ENCODE results near the gene PCYT1A.
"Not testable (repeated sequence)": the region's sequence is repeated elsewhere in the genome, so short reads cannot be mapped to it uniquely, and the experiment has no call there.

The PCYT1A gene

DNA sequence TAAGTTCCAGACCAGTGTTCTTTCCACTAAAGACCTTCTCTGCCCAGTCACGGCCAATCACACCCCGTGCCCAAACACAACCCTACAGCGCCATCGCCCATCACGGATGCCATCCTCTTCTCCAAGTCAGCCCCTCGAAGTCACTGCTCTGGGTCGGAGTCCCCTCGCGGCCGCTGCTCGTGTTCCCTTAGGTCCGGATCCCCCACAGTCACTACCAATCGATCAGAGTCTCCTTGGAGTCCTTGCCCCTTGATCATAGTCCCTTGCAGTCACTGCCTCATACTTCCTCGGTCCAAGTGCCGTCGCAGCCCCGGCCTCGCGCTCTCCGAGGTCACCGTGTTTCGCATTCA is 461 bp downstream of the PCYT1A start:
- DNase-seq (ENCODE audit: low read depth), result no peak

DNA sequence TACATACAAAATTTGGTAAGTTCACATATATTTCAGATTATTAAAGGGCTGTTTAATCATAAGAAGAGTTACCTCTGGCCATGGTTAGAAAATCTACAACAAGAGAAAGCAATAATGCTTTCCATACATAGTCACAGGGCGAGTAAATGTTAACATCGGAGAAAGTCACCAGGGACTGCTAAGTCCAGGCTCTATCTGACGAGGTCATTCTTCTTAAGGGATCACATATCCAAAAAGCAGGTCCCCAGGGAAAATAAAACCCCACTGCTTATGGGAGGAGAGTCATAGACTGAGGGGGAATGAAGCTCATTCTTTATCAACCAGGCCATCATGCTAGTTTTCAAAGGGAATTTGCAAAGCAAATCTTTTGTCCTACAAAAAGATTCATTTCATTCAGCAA is 3.1 kb downstream of the PCYT1A start:
- DNase-seq (ENCODE audit: low read depth), result no peak

DNA sequence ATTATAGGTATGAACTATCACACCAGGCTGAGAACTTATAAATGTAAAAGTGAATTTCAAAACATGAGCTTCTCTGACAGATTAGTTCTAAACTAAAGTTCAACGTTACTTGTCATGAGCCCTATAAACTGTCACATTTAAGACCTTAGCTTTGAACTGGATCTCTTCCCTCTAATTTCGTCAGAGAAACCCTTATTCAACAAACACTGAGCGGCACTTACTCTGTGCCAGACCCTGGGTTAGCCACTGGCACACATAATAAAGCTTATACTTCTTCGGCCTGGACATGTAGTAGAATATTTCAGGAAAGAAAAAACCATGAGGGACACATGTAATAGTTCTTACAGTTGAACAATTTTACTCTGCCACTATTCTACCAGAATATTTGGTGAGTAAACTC is 5.6 kb downstream of the PCYT1A start:
- no peak for DNase-seq (ENCODE audit: low read depth)

DNA sequence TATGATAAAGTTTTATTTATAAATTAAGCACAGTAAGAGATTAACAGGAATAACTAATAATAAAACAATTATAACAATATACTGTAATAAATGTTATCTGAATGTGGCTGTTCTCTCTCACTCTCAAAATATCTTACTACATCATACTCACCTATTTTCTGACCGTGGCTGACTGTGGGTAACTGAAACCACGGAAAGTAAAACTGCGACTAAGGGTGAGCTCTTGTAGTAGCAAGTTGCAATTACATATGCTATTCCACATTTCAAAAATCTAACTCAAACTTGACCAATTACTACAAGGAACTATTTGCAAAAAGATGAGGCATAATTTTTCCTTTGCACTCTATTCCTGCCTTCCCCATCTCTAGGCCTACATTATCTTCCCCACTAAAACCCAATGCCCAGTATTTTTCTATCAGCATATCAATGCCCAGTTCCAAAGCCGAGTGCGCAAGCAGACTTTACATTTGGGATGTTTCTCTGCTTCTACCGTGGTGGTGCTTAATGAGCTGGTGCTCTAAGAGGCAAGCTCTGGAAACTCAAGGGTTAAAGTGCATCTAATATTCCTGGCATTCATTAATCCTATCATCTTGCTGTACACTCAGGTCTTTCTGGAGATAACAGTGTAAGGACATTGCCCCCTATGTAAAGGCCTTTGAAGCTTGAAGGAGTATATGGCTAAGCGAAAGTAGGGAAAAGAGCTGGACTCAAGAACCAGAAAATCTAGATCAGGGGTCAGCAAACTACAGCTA is 6.7 kb downstream of the PCYT1A start:
- no peak for DNase-seq (ENCODE audit: low read depth)

DNA sequence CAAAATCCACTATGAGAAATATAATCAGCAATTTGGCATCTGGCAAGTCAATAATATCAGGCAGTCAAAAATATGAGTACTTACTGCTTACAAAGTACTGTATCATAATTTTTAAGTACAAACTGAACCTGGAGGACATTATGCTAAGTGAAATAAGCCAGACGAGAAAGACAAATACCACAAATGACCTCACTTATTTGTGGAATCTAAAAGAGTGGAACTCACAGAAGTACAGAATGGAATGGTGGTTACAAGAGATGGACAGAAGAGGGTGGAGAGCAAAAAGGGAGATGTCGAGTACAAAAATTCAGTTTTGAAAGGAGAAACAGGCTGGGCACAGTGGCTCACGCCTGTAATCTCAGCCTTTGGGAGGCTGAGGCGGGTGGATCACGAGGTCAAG is 12.4 kb downstream of the PCYT1A start:
- DNase-seq (ENCODE audit: low read depth), result no peak

DNA sequence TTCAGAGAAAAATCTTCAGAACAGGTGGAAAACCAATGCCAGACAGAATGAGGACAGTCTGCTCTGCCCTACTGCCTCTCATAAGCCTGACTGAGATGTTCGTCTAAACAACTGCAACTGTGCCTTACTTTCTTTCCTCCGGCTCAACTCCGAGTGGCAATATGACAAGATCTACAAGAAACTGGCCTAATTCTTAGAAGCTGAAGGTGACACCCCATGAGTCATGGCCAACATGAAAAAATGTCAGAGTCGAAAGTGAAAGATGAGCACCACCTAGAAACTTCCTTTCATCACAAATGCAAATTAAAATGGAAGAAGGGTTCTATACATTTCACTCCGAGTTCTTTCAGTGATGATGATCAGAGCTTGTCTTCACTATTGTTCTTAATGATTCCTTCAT is 12.9 kb downstream of the PCYT1A start:
- no peak for DNase-seq (ENCODE audit: low read depth)

DNA sequence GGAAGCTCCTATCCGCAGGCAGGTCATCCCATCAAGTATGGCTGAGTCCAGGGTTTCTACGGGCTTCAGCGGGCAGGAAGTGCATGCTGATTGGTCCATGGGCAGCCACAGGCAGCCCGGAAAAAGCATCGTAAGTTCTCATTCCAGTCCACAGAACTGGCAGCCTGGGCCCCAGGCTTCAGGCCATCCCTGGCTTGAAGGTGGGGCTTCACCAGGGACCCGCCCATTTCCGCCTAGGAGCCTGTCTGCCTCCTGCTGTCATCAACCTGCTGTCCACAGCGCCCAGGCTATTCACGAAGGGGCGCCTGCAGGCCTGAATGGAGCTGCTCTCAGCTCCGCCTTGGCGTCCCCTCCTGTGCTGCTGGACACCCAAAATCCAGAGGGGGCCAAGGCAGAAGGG is 13.9 kb downstream of the PCYT1A start:
- no peak for DNase-seq (ENCODE audit: low read depth)

DNA sequence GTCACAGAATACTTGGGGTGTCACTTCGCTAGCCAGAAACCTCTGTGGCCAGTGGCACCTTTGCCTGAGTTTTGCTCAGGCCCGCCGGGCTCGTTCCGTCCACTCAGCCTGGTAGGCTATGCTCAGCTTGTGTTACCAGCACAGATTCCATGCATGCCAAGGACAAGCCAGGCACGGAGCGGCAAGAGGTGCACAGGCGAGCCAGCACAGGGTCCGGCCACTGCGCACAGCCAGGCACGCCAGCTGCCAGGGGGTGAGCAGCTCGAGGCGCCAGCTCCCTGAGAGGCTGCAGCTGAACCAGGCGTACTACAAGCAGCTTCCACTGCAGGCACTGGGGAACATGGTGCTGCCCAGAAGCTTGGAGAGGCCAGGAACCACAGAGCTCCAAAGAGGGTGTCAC is 14.7 kb downstream of the PCYT1A start:
- DNase-seq (ENCODE audit: low read depth), result no peak

DNA sequence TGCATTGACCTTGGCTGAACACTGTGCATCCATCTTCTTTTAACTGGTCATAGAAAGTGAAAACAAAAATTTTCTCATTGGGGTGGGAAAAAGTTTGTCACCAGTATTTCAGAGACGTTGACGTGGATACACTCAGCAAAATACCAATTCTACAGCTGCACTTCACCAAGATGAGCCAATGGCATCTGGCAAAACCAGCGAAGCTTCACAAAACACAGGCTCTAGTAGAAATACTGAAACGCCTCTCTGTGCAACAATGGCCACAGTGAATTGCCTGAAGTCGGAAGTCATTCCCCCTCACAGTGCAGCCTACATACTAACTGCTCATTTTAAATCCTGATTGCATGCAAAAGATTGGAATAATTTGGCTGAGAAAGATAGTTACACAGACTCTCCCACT is 17.0 kb downstream of the PCYT1A start:
- no peak for DNase-seq (ENCODE audit: low read depth)

DNA sequence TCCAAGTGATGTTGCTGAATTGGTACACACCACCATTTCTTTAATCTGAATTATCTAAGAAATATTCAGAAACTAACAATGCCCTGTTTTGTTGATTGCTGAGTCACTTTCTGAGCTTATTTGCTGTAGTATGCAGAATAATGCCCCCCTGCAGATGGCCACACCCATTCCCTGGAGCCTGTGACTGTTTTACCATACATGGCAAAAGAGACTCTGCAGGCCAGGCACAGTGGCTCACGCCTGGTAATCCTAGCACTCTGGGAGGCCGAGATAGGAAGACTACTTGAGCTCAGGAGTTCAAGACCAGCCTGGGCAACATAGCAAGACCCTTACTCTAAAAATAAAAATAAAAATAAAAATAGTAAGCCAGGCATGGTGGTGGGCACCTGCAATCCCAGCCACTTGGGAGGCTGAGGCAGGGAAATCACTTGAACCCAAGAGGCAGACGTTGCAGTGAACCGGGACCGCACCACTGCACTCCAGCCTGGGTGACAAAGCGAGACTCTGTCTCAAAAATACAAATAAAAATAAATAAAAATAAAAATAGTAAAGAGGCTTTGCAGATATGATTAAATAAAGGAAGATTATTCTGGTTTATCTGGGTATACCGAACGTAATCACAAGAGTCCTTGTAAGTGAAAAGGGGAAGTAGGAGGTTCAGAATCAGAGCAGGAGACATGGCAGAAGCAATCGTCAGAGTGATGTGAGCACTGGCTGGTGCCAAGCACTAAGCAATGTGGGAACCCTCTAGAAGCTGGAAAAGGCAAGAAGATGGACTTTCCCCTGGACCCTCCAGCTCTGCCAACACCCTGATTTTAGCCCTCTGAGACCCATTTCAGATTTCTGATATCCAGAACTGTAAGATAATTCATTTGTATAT is 19.0 kb downstream of the PCYT1A start:
- DNase-seq (ENCODE audit: low read depth), result no peak

DNA sequence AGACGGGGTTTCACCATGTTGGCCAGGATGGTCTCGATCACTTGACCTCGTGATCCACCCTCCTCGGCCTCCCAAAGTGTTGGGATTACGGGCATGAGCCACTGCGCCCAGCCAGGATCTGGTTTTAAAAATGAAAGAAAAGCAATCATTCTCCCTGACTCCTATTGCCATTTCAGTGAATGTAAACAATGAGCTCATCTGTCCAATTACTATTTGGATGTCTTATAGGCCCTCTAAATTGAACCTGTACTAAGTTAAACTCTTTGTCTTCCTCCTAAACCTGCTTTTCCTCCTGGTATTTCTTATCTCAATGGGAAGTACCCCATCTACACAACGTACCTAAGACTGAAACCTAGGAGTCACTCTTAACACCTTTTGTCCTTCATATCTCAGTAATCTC is 23.7 kb downstream of the PCYT1A start:
- no peak for DNase-seq (ENCODE audit: low read depth)

DNA sequence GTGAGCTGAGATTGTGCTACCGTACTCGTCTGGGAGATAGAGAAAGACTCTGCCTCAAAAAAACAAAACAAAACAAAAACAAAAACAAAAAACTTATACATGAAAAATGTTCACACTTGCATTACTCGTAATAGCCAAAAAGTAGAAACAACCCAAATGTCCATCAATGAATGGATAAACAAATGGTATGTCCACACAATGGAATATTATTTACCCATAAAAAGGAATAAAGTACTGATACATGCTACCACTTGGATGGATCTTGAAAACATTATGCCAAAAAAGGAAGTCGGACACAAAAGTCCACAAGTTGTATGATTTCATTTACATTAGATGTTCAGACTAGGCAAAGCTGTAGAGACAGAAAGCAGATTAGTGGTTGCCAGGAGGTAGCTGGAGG is 26.7 kb downstream of the PCYT1A start:
- DNase-seq (ENCODE audit: low read depth), result no peak

DNA sequence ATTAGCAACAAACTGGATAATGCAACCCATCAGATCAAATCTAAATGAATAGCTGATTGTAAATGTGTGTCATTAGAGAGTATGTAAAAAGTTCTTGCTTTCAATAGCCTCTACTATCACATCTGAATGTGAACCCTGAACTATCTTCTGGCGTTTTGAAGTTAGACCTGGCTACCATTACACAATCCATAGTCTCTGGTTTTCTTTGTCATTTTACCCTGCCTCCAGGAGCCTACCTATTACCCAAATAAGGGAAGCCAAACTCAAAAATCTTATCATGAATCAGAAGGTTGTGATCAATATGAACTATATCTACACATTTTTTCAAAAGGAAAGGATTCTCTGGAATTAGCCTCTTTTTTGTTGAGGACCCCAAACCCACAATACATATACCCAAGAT is 31.8 kb downstream of the PCYT1A start:
- no peak for DNase-seq (ENCODE audit: low read depth)

DNA sequence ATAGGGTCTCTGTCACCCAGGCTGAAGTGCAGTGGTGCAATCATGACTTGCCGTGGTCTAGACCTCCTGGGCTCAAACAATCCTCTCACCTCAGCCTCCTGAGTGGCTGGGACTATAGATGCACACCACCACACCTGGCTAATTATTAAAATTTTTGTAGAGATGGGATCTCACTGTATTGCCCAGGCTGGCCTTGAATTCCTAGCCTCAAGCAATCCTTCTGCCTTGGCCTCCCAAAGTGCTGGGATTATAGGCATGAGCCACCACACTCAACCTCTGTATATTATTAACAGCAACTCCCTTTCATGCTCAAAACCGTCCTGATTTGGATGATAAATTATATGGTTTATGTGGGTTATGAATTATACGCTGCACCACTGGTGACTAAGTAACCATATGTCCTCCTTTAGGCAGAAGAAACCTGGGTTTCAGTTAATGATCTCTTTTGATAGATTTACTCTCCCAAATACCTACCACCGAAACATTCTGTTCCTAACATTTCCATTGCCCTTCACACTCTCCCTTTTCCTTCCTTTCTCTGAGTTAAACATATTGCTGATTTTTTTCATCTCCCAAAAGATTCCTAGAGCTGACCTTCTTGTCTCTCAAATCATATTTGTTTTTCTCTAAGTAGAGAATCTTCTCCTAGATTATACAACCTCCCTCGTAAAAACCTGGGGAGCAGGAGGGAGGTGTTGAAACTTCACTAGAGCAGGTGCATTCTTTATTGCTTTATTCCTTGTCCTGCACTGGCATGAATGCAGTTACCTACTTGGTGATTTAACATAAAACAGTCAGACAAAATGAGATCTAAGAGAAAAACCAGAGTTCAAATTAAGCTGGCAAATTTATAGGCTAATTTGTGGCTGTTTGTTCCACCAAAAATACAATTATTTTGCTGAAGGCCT is 32.9 kb downstream of the PCYT1A start:
- no peak for DNase-seq (ENCODE audit: low read depth)

DNA sequence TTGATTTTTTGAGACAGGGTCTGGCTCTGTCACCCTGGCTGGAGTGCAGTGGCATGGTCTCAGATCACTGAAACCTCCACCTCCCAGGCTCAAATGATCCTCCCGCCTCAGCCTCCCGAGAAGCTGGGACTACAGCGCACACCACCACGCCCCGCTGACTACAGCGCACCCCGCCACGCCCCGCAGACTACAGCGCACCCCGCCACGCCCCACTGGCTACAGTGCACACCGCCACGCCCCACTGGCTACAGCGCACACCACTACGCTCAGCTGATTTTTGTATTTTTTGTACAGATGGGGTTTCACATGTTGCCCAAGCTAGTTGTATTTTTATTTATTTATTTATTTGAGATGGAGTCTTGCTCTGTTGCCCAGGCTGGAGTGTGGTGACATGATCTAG is 35.6 kb downstream of the PCYT1A start:
- no peak for DNase-seq (ENCODE audit: low read depth)

DNA sequence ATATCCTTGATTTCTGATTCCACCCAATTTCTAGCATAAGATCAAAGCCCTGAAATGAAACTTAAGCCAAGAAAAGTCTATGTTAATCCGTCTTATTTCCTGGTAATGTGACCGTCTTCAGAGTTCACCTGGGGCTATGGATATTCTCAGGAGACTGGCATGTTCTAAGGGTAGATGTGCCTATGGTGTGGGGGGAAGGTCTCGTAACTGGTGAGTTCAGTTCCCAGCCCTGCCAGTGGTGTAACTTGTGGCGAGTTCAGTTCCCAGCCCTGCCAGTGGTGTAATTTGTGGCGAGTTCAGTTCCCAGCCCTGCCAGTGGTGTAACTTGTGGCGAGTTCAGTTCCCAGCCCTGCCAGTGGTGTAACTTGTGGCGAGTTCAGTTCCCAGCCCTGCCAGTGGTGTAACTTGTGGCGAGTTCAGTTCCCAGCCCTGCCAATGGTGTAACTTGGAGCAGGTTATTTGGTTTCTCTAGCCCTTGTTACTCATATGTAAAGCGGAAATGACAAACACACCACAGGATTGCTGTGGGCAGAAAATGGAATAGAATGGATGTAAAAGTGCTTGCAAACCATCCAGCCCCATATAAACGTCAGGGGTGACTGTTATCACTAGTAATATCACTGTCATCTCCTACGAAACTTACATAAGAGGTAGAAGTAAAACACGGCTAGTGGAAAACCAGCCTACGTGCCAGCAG is 40.8 kb downstream of the PCYT1A start:
- peak; percentile 49 for DNase-seq (ENCODE audit: low read depth)

DNA sequence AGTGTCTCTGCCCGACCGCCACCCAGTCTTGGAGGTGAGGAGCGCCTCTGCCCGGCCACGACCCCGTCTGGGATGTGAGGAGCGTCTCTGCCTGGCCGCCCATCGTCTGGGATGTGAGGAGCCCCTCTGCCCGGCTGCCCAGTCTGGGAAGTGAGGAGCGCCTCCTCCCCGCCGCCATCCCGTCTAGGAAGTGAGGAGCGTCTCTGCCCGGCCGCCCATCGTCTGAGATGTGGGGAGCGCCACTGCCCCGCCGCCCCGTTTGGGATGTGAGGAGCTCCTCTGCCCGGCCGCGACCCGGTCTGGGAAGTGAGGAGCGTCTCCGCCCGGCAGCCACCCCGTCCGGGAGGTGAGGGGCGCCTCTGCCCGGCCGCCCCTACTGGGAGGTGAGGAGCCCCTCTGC is 43.4 kb downstream of the PCYT1A start:
- DNase-seq (ENCODE audit: low read depth), result not testable (repeated sequence)

DNA sequence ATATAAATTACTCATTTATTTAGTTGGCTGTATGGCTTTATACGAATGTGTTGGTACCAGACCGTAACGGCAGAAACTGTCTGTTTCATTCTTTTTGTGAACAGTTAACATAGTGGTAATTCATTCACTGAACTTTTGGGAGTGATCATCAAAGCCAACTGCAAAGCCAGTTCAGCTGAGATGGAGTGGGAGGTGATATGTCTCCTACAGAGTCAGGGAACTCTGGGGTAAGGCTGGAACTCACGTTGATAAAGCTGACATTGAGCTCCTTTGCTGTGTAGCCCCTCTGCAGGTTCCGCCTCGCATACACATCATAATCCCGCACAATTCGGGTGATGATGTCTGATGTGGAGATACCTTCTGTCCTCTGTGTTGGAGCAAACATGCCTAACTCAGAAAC is 45.8 kb downstream of the PCYT1A start:
- no peak for DNase-seq (ENCODE audit: low read depth)

DNA sequence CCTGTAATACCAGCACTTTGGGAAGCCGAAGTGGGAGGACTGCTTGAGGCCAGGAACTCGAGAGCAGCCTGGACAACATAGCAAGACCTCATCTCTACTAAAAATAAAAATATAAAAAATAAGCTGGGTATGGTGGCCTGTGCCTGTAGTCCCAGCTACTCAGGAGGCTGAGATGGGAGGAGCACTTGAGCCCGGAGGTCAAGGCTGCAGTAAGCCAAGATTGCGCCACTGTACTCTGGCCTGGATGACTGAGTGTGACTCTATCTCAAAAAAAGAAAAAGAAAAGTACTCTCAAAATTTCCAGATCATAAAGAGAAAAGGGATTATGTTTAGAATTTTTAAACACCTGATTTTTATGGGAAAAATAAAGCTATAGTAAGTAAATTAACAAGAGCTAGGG is 47.1 kb downstream of the PCYT1A start:
- DNase-seq (ENCODE audit: low read depth), result no peak

DNA sequence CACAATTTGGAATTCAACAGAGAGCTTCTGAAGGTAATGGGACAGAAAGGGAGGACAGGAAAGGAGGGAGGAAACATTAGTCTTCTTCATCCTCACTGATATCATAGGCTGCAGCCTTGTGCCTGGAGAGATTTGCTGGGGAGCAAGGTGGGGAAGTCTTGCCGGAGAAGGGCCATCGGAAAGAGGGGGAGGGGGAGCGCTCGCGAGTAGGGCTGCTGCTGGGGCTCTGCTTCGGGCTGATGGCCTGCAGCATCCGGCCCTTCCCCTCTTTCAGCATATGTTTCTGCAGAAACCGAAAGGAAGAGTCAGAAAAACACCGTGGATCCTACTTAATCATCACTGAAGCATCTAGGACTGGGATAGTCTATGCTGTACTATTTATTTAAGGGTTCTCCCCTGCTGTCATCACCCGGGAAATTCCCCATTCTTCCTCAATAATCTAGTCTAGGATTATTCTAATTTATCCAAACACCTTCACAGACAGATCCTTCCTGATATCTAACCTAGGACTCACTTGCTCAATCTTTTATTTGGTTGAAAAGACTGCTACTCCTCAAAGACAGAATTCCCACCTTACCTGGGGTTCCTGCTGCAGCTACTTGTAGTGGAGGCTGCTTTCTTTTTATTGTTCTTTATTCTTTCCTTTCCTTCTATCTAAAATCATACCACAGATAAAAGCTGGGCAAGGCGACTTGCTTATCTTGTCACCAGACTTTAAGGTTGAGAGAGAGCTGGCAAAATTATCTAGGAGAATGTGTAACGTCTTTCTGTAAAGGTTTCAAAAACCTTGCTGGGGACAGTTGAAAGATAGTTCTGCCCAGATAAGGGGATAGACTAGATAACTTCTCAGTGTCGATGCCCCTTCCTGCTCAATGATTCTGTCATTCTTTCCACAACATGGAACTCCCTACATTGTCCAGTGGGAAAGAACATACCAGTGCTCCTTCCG is 48.6 kb downstream of the PCYT1A start:
- no peak for DNase-seq (ENCODE audit: low read depth)

DNA sequence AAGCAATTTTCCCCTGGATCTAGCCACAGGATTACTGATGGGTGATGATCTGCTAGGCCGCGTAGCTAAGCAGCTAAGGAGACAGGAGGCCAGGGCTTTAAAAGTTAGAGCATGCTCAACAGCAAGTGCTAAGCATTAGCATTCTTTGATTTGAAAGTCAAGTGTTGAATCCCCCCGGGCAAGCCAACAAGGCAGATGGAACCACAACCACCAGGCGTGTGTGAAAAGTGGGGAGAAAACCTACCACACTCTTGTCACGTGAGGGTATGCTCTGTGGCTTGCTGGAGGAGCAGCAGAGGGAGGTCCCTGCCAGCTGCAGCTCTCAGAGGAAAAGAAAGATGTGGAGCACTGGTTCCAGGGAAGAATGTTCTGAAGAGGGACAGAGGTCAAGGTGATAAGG is 50.3 kb downstream of the PCYT1A start:
- DNase-seq (ENCODE audit: low read depth), result no peak
